Cardiac fibroblast (primary cell): ENCODE measurements around the gene ITIH5.

Experiments used
- DNase-seq, 2 donors: peaks; one replicate each; pipeline versions ENCODE4 v3.0.0 to v3.0.0-alpha.2; 2010; ENCODE audit warnings: low read depth in 2 of 2
- H3K4me3 ChIP-seq, 2 donors: replicated peaks in 1 of 2; 1 replicate in 1 of 2; 2 replicates in 1 of 2; pipeline ENCODE4 v1.5.1; 2011; ENCODE audit warnings: low read depth in 2 of 2, low read length in 2 of 2, mild to moderate bottlenecking in 2 of 2, moderate library complexity in 1 of 2
- CTCF ChIP-seq: IDR thresholded peaks from one replicate; pipeline ENCODE4 v1.5.1; 2011; ENCODE audit warnings: low read depth, mild to moderate bottlenecking, low read length, inconsistent platforms

The ITIH5 gene

GRCh38 chr10:7545792-7546191 lies 121.0 kb downstream of the ITIH5 start:
- no peak for DNase-seq
- TF ChIP-seq CTCF: no peak
- no peak overlapping the region for H3K4me3 ChIP-seq

DNA sequence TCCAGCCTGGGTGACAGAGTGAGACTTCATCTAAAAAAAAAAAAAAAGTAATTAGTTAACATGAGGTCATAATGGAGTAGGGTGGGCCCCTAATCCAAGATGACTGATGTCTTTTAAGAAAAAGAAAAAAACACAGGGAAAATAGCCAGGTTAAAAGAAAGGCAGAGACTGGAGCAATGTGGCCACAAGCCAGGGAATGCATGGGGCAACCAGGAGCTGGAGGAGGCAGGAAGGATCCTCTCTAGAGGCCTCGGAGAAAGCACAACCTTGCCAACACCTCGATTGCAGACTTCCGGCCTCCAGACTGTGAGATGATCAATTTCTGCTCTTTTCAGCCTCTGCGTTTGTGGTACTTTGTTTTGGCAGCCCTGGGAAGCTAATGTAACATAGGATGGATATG lies 121.5 kb downstream of the ITIH5 start:
- no peak for TF ChIP-seq CTCF
- H3K4me3 ChIP-seq: no peak overlapping the region
- DNase-seq: peak in 1 of 2 donors; percentile 27

DNA sequence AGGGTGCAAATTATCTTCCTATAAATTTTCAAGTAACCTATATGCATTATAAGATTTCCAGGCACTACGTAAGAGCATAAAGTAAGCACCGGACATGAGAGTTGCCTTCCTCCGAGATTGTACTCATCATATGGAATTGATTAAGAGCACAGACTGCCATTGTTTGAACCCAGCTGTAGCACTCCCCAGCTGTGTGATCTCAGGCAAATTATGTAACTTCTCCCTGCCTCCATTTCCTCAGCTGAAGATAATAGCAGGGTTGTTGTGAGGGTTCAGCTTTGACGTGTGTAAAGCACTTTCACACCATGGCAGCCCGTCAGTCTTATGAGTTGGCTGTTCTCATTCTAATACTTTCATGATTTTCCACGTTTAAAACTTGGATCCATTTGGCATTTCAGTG lies 122.6 kb downstream of the ITIH5 start:
- no peak overlapping the region for H3K4me3 ChIP-seq
- peak; percentile 49 to 69 for DNase-seq
- no peak for TF ChIP-seq CTCF

- no peak for TF ChIP-seq CTCF
- H3K4me3 ChIP-seq: no peak overlapping the region
- no peak for DNase-seq
Observed at GRCh38 chr10:7542189-7542914, 124.4 kb downstream of the ITIH5 start.

DNA sequence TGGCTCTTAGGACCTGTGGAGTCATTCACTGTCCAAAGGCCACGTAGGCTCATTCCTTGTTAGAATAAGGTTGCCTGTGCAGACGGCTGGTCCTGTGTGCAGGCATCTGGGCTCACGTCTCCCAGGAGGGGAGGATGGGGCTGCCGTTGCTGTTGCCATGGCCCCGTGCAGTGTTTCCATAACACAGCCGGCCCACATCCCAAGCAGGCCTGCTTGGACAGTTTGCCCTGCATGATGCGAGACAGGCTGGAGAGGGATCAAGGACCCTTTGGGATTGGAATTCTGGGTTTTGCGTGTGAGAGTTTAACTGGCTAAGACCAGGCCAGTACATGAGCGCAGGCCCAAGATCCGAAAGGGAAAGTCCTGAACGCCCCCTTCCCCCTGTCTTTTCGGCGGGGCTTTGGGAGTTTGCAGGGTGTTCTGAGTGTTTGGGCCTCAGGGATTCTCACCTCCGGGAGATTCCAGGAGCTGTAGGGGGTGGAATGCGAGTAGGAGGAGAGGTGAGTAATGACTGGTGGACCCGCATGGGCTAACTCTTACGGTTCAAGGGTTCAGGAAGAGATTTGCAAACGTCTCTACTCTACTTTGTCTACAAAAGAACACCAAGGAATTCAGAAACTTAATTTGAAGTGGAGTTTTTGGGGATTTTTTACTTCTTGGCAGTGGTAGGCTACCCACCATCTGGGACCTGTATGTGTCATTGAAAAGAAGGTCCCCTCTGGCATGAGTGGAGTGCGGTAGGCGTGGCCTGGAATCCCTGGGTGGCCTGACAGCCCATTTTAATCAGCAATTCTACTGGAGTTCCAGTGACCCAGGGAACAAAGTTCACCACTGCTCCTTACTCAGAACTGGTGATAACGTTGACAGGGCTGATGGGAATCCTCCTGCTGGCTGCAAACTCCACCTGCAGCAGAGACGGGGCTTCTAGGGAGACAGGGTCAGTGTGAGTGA lies 125.4 kb downstream of the ITIH5 start:
- peak in 1 of 2 donors; percentile 51 for DNase-seq
- no peak for TF ChIP-seq CTCF

GRCh38 chr10:7538970-7539654 lies 127.7 kb downstream of the ITIH5 start:
- no peak for TF ChIP-seq CTCF
- no peak overlapping the region for H3K4me3 ChIP-seq
- DNase-seq: no peak

More for the DNA sequence above, 125.4 kb downstream of the ITIH5 start:
- H3K4me3 ChIP-seq: no peak overlapping the region
